MM.1S (cell line): ENCODE measurements around the gene PCDH18.
"Not testable (repeated sequence)": the region's sequence is repeated elsewhere in the genome, so short reads cannot be mapped to it uniquely, and the experiment has no call there.

Source experiments
- DNase-seq: peaks from one replicate; pipeline ENCODE4 v3.0.0-alpha.2; 2015
- H2AFZ ChIP-seq: fragments of 300-600 bp; sonication (generic); 2 replicates; pipeline ENCODE4 v1.6.0; 2016; ENCODE audit warnings: antibody characterized with exemption, low read length
- H3F3A ChIP-seq: fragments of 300-600 bp; sonication (generic); 2 replicates; pipeline ENCODE4 v1.6.1; 2016; ENCODE audit warnings: mild to moderate bottlenecking, antibody characterized with exemption, low read length, moderate library complexity, mixed read lengths; ENCODE audit not compliant: insufficient read depth
- H3K27ac ChIP-seq: fragments of 300-600 bp; sonication (generic); 2 replicates; pipeline ENCODE4 v1.5.1; 2016; ENCODE audit warnings: mild to moderate bottlenecking, low read length
- H3K27me3 ChIP-seq: fragments of 300-600 bp; sonication (generic); replicated peaks from 2 replicates; pipeline ENCODE4 v1.6.0; 2016; ENCODE audit warnings: low read length; ENCODE audit not compliant: insufficient read depth
- H3K36me3 ChIP-seq: fragments of 300-600 bp; sonication (generic); replicated peaks from 2 replicates; pipeline ENCODE4 v1.6.1; 2016; ENCODE audit warnings: mild to moderate bottlenecking, low read length, mixed read lengths; ENCODE audit not compliant: insufficient read depth
- H3K4me1 ChIP-seq: fragments of 300-600 bp; sonication (generic); 2 replicates; pipeline ENCODE4 v1.6.1; 2016; ENCODE audit warnings: low read length, mixed read lengths
- H3K4me2 ChIP-seq: fragments of 300-600 bp; sonication (generic); 2 replicates; pipeline ENCODE4 v1.6.0; 2016; ENCODE audit warnings: low read depth, low read length
- H3K4me3 ChIP-seq: fragments of 300-600 bp; sonication (generic); 2 replicates; pipeline ENCODE4 v1.5.1; 2016; ENCODE audit warnings: low read length, mixed read lengths
- H3K79me2 ChIP-seq: fragments of 300-600 bp; sonication (generic); 2 replicates; pipeline ENCODE4 v1.6.1; 2016; ENCODE audit warnings: mixed run types, low read length, mixed read lengths
- H3K9ac ChIP-seq: fragments of 300-600 bp; sonication (generic); 2 replicates; pipeline ENCODE4 v1.6.1; 2016; ENCODE audit warnings: low read length, mixed read lengths
- H3K9me2 ChIP-seq: fragments of 300-600 bp; sonication (generic); replicated peaks from 2 replicates; pipeline ENCODE4 v1.6.1; 2016; ENCODE audit warnings: mild to moderate bottlenecking, low read length, mixed read lengths; ENCODE audit not compliant: insufficient read depth
- H3K9me3 ChIP-seq: fragments of 300-600 bp; sonication (generic); replicated peaks from 2 replicates; pipeline ENCODE4 v1.6.1; 2016; ENCODE audit warnings: mild to moderate bottlenecking, low read length, mixed read lengths; ENCODE audit not compliant: insufficient read depth
- H4K20me1 ChIP-seq: fragments of 300-600 bp; sonication (generic); 2 replicates; pipeline ENCODE4 v1.6.1; 2016; ENCODE audit warnings: mild to moderate bottlenecking, low read length, moderate library complexity, mixed read lengths; ENCODE audit not compliant: insufficient read depth
- CTCF ChIP-seq: fragments of 300-600 bp; sonication (generic); IDR thresholded peaks from 2 replicates; pipeline ENCODE4 v1.5.1; 2016; ENCODE audit warnings: antibody characterized with exemption, low read length, mixed read lengths
- EZH2 ChIP-seq: fragments of 300-600 bp; sonication (generic); optimal IDR thresholded peaks from 2 replicates; pipeline ENCODE3; 2017; ENCODE audit warnings: low read depth, mild to moderate bottlenecking, antibody characterized with exemption, low read length, mixed read lengths
- EZH2phosphoT487 ChIP-seq: fragments of 300-600 bp; sonication (generic); IDR thresholded peaks from 2 replicates; pipeline ENCODE4 v1.6.1; 2018; ENCODE audit warnings: antibody characterized with exemption, low read length

PCDH18 gene

GRCh38 chr4:137538526-137538925, 6.2 kb upstream of the PCDH18 start:
- Histone ChIP-seq H2AFZ (no peak overlapping the region), H4K20me1 (no peaks in the 10 kb centered on the region), H3K9me2 (no peaks in the 10 kb centered on the region), H3K9ac (no peak overlapping the region), H3K4me1 (0 out of 2 replicates have a peak, but pooled peaks cover 2% of the 10 kb centered on the region), H3F3A (no peaks in the 10 kb centered on the region), H3K27ac (no peak overlapping the region), H3K36me3 (no peaks in the 10 kb centered on the region), H3K27me3 (no peaks in the 10 kb centered on the region), H3K79me2 (no peaks in the 10 kb centered on the region), H3K4me3 (no peak overlapping the region), H3K4me2 (no peak overlapping the region), H3K9me3 (no peaks in the 10 kb centered on the region)
- TF ChIP-seq EZH2 = no peak
- no peak for TF ChIP-seq CTCF
- TF ChIP-seq EZH2phosphoT487 = no peak
- DNase-seq = no peak

GRCh38 chr4:137537807-137538206, 5.5 kb upstream of the PCDH18 start:
- H2AFZ ChIP-seq, H4K20me1 ChIP-seq, H3K4me2 ChIP-seq, H3K4me1 ChIP-seq, H3F3A ChIP-seq, DNase-seq, H3K79me2 ChIP-seq, H3K4me3 ChIP-seq, H3K27me3 ChIP-seq, H3K36me3 ChIP-seq, H3K27ac ChIP-seq, H3K9me3 ChIP-seq, H3K9ac ChIP-seq, H3K9me2 ChIP-seq: not testable (repeated sequence)

- no peaks in the 10 kb centered on the region for H3K27me3 ChIP-seq
- H3K4me1 ChIP-seq = 0 out of 2 replicates have a peak, but pooled peaks cover 7% of the 10 kb centered on the region
- no peak for TF ChIP-seq EZH2
- no peak for TF ChIP-seq EZH2phosphoT487
- no peak for TF ChIP-seq CTCF
- H4K20me1 ChIP-seq = no peaks in the 10 kb centered on the region
- no peak for DNase-seq
- H3K79me2 ChIP-seq = no peaks in the 10 kb centered on the region
- no peaks in the 10 kb centered on the region for H3K9me3 ChIP-seq
- H3K36me3 ChIP-seq = no peaks in the 10 kb centered on the region
- H3K4me2 ChIP-seq = no peak overlapping the region
- H3K9me2 ChIP-seq = no peaks in the 10 kb centered on the region
- no peak overlapping the region for H2AFZ ChIP-seq
- no peak overlapping the region for H3K9ac ChIP-seq
- peaks cover 10% of the 10 kb centered on the region for H3F3A ChIP-seq
- H3K4me3 ChIP-seq = no peak overlapping the region
- no peak overlapping the region for H3K27ac ChIP-seq
Observed at GRCh38 chr4:137536789-137537561, 4.7 kb upstream of the PCDH18 start.

- no peak overlapping the region for H2AFZ ChIP-seq
- no peaks in the 10 kb centered on the region for H3K9me3 ChIP-seq
- H3K4me2 ChIP-seq = no peak overlapping the region
- H3F3A ChIP-seq = peaks cover 14% of the 10 kb centered on the region
- H3K27me3 ChIP-seq = no peaks in the 10 kb centered on the region
- no peaks in the 10 kb centered on the region for H3K79me2 ChIP-seq
- TF ChIP-seq EZH2phosphoT487 (no peak), EZH2 (no peak), CTCF (no peak)
- no peak overlapping the region for H3K9ac ChIP-seq
- no peaks in the 10 kb centered on the region for H4K20me1 ChIP-seq
- H3K9me2 ChIP-seq = no peaks in the 10 kb centered on the region
- no peak overlapping the region for H3K27ac ChIP-seq
- H3K4me1 ChIP-seq = 0 out of 2 replicates have a peak, but pooled peaks cover 7% of the 10 kb centered on the region
- no peak for DNase-seq
- H3K4me3 ChIP-seq = no peak overlapping the region
- no peaks in the 10 kb centered on the region for H3K36me3 ChIP-seq
Observed at GRCh38 chr4:137535718-137536117, 3.4 kb upstream of the PCDH18 start.
